ENCODE data around the gene GALR2. TPM values are rescaled to one million over a fixed set of nuclear protein-coding genes. Genes with fewer than 3 reads are reported as not detected.
A peak's percentile ranks its signal among the peaks of the same experiment; 100 is the strongest.

GALR2 gene
- total and polyA plus RNA-seq, 8 donors: 0.48 TPM; not detected in 7

GRCh38 chr17:76027159-76027839 lies 47.3 kb upstream of the GALR2 start, which contains the start of gene EVPL:
TSS of gene EVPL (minus strand) at chr17:76027306. CDS start at chr17:76027198, 108 bp downstream.
- Histone ChIP-seq H3K4me1 (peaks cover 6 to 32% (median 18%) of the 10 kb centered on the region in 4 donors), H3K4me3 (peak within 1 kb of the TSS; percentile 29 to 48 (median 42)), H3K9me3 (no peaks in the 10 kb centered on the region), H3K27me3 (peaks cover 0 to 3% (median 0%) of the 10 kb centered on the region in 3 donors), H3K27ac (peak within 1 kb of the TSS; percentile 26 to 77 (median 60)), H3K36me3 (peaks cover 0 to 11% (median 7%) of the 10 kb centered on the region in 4 donors)
- WGBS, 5 donors: 27 to 73% (median 38%) methylated on average over 9 to 24 of the region's 24 CpGs
- intact Hi-C loops (cut with DNase I; ENCODE audit: low total_unique reads): loop anchor here (10.0 kb wide), 1 partner anchor 268 kb away; no protein-coding TSS in a partner anchor
- DNase-seq: peak; percentile 88 to 90
- TF ChIP-seq POLR2AphosphoS5 (IDR thresholded peaks at IDR 0.05) (peak in 1 of 3 donors; percentile 56), CTCF (IDR thresholded peaks at IDR 0.05) (no peak)

GRCh38 chr17:76032073-76032779 lies 42.4 kb upstream of the GALR2 start:
- 77 to 91% (median 80%) methylated on average over 20 of the region's 20 CpGs for WGBS, 5 donors
- Histone ChIP-seq H3K4me3 (no peak overlapping the region), H3K27ac (no peak overlapping the region), H3K27me3 (no peaks in the 10 kb centered on the region), H3K9me3 (no peaks in the 10 kb centered on the region), H3K36me3 (no peaks in the 10 kb centered on the region), H3K4me1 (peaks cover 6 to 45% (median 17%) of the 10 kb centered on the region in 4 donors)
- TF ChIP-seq EP300 (IDR thresholded peaks at IDR 0.05) (no peak), POLR2AphosphoS5 (IDR thresholded peaks at IDR 0.05) (no peak), CTCF (IDR thresholded peaks at IDR 0.05) (no peak), POLR2A (IDR thresholded peaks at IDR 0.05) (no peak)
- DNase-seq: peak in 1 of 2 donors; percentile 54
- intact Hi-C loops (cut with DNase I; ENCODE audit: low total_unique reads): no loop called here

GRCh38 chr17:76032780-76033108 lies 41.8 kb upstream of the GALR2 start:
- TF ChIP-seq POLR2A (IDR thresholded peaks at IDR 0.05): no peak
- no peak for TF ChIP-seq EP300 (IDR thresholded peaks at IDR 0.05)
- TF ChIP-seq CTCF (IDR thresholded peaks at IDR 0.05): no peak
- TF ChIP-seq POLR2AphosphoS5 (IDR thresholded peaks at IDR 0.05): no peak
- DNase-seq: no peak
- Histone ChIP-seq H3K36me3 (peaks cover 0 to 5% (median under 1%) of the 10 kb centered on the region in 4 donors), H3K4me3 (no peak overlapping the region), H3K27me3 (no peaks in the 10 kb centered on the region), H3K27ac (no peak overlapping the region), H3K4me1 (peaks cover 6 to 43% (median 15%) of the 10 kb centered on the region in 4 donors), H3K9me3 (no peaks in the 10 kb centered on the region)
- 86 to 93% (median 91%) methylated on average over 4 to 5 of the region's 5 CpGs for WGBS, 5 donors
- intact Hi-C loops (cut with DNase I; ENCODE audit: low total_unique reads): no loop called here

GRCh38 chr17:76033139-76033538 lies 41.4 kb upstream of the GALR2 start:
- Histone ChIP-seq H3K27me3 (no peaks in the 10 kb centered on the region), H3K4me3 (no peak overlapping the region), H3K4me1 (peaks cover 6 to 45% (median 14%) of the 10 kb centered on the region in 4 donors), H3K36me3 (peaks cover 0 to 9% (median 3%) of the 10 kb centered on the region in 4 donors), H3K27ac (no peak overlapping the region), H3K9me3 (no peaks in the 10 kb centered on the region)
- 93 to 97% (median 95%) methylated on average over 6 of the region's 6 CpGs for WGBS, 5 donors
- DNase-seq: no peak
- intact Hi-C loops (cut with DNase I; ENCODE audit: low total_unique reads): no loop called here
- TF ChIP-seq EP300 (IDR thresholded peaks at IDR 0.05) (no peak), CTCF (IDR thresholded peaks at IDR 0.05) (no peak), POLR2AphosphoS5 (IDR thresholded peaks at IDR 0.05) (no peak), POLR2A (IDR thresholded peaks at IDR 0.05) (no peak)
